K562 treated with DMSO at 1 percent for 48 hours (cell line): ENCODE data around the gene LBP. TPM values are rescaled to one million over a fixed set of nuclear protein-coding genes. Genes with fewer than 3 reads are reported as not detected.

ENCODE experiments used
- total RNA-seq: library from RNA; unstranded; fragments of 300-600 nt; gene quantifications from 2 replicates; pipeline ENCODE4 v1.2.3, GENCODE V29; 2022; ENCODE audit warnings: low replicate concordance; ENCODE audit errors: extremely low read depth

Gene LBP
- total RNA-seq = not detected in 2 replicates

GRCh38 chr20:38346247-38346651 is at the start of gene LBP:
LBP (plus strand) TSS chr20:38346482; CDS start chr20:38346517, 35 bp downstream.

GRCh38 chr20:38303908-38304379 is 42.3 kb upstream of the LBP start, which contains the start of gene BPI:
BPI (plus strand) TSS chr20:38304156; CDS start chr20:38304224, 68 bp downstream.

Other genes with a start within 250 kb of the LBP start
- 186 TPM in 1 of 2 replicates, not detected in the other for gene TGM2, start 181.2 kb upstream of the LBP start, total RNA-seq
- gene KIAA1755, start 85.7 kb upstream of the LBP start, total RNA-seq = not detected in 2 replicates
- not detected in 2 replicates for gene BPI, start 42.3 kb upstream of the LBP start, total RNA-seq
- not detected in 2 replicates for gene SNHG17, start 88.8 kb downstream of the LBP start, total RNA-seq
- not detected in 2 replicates for gene RALGAPB, start 126.4 kb downstream of the LBP start, total RNA-seq
- not detected in 2 replicates for gene ADIG, start 234.7 kb downstream of the LBP start, total RNA-seq